SK-N-SH treated with all-trans-retinoic acid at 6 μM for 48 hours (cell line): ENCODE results near the gene SLC6A16.

Experiments
- BACH2 ChIP-seq: fragments of 250-450 bp; sonication (Bioruptor Pico); IDR thresholded peaks from 2 replicates; pipeline ENCODE4 v1.9.0; 2021; ENCODE audit warnings: mild to moderate bottlenecking, borderline replicate concordance
- CREB5 ChIP-seq: fragments of 250-450 bp; sonication (Bioruptor Pico); IDR thresholded peaks from 2 replicates; pipeline ENCODE4 v1.5.1; 2020; ENCODE audit warnings: low read depth, mild to moderate bottlenecking, moderate library complexity
- ESRRG ChIP-seq: fragments of 250-450 bp; sonication (Bioruptor Pico); IDR thresholded peaks from 2 replicates; pipeline ENCODE4 v1.6.1; 2021; ENCODE audit warnings: mild to moderate bottlenecking
- ISL1 ChIP-seq: fragments of 250-450 bp; sonication (Bioruptor Pico); IDR thresholded peaks from 2 replicates; pipeline ENCODE4 v2.1.2; 2022; ENCODE audit warnings: mild to moderate bottlenecking, moderate library complexity
- OSR1 ChIP-seq: fragments of 250-450 bp; sonication (Bioruptor Pico); IDR thresholded peaks from 2 replicates; pipeline ENCODE4 v1.8.0; 2022; ENCODE audit warnings: moderate library complexity, mild to moderate bottlenecking, inconsistent platforms
- SNAI2 ChIP-seq: fragments of 250-450 bp; sonication (Bioruptor Pico); IDR thresholded peaks from 2 replicates; pipeline ENCODE4 v1.5.0; 2020; ENCODE audit warnings: mild to moderate bottlenecking, moderate library complexity
- TSHZ2 ChIP-seq: fragments of 250-450 bp; sonication (Bioruptor Pico); IDR thresholded peaks from 2 replicates; pipeline ENCODE4 v1.5.0; 2020; ENCODE audit warnings: mild to moderate bottlenecking, moderate library complexity
- ZC3H10 ChIP-seq: fragments of 250-450 bp; sonication (Bioruptor Pico); IDR thresholded peaks from 2 replicates; pipeline ENCODE4 v1.5.1; 2021; ENCODE audit warnings: mild to moderate bottlenecking, moderate library complexity
- ZNF565 ChIP-seq: fragments of 450-650 bp; formaldehyde crosslinking; conservative IDR thresholded peaks from 2 replicates; pipeline ENCODE4 v1.5.0; 2020; ENCODE audit warnings: low read depth, mild to moderate bottlenecking, moderate library complexity

- TF ChIP-seq ISL1 (CRISPR knock-in tag) (no peak), BACH2 (CRISPR knock-in tag) (no peak), ZC3H10 (no peak), CREB5 (no peak), TSHZ2 (CRISPR knock-in tag) (no peak), ESRRG (CRISPR knock-in tag) (no peak), OSR1 (CRISPR knock-in tag) (no peak), SNAI2 (CRISPR knock-in tag) (no peak), ZNF565 (no peak)
Observed at GRCh38 chr19:49340069-49340864, 15.3 kb upstream of the SLC6A16 start.
